ENCODE measurements around the gene ITSN1.
"Not testable (repeated sequence)": the region's sequence is repeated elsewhere in the genome, so short reads cannot be mapped to it uniquely, and the experiment has no call there.

The ITSN1 gene

DNA sequence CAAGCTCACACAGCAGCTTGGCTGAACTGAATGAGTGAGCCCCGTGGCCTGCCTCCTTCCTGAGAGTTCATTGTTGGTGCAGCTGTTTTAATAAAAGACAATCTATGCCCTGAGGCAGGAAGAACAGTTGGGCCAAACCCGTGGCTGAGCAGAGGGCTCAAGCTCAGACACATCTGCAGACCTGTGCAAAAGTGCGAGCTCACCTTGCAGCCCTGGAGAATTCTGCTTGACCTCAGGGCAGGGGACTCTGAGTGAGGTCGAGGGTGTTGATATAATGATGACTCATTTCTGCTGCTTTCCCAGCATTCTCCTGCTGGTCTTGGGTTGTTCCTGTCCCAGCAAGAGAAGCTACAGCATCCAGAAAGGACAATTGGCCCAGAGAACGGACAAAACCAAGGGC, 212.3 kb downstream of the ITSN1 start:
- Histone ChIP-seq H3K27ac (ENCODE audit: low read depth, low read length) (no peak overlapping the region), H3K27me3 (ENCODE audit: control insufficient read depth, insufficient read depth, low read length) (no peaks in the 10 kb centered on the region), H3K9ac (ENCODE audit: low read length) (no peak overlapping the region), H3K4me3 (ENCODE audit: low read depth, low read length) (no peak overlapping the region), H3K4me1 (ENCODE audit: control insufficient read depth, insufficient read depth, low read length) (peaks cover 23% of the 10 kb centered on the region), H3K9me3 (ENCODE audit: control insufficient read depth, insufficient read depth, low read depth, low read length) (no peaks in the 10 kb centered on the region), H3K36me3 (ENCODE audit: control insufficient read depth, insufficient read depth, low read length) (no peaks in the 10 kb centered on the region)

DNA sequence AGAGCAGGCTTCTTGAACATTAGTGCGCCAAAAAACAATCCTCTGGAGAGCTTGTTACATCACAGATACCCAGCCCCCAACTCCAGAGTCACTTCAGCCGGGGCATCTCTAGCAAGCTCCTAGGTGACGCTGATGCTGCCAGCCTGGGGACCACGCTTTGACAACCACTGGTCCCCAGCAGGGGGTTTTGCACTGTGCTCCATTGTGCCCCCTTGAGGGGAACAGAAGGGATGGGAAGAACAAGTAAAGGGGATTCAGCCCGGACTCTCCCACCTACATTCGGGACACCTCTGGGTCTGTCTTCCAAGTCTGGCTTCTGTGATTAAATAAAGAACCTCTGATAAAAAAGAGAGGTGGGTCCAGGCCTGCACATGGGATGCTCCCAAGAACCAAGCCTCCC, 212.9 kb downstream of the ITSN1 start:
- H3K27me3 ChIP-seq (ENCODE audit: control insufficient read depth, insufficient read depth, low read length) = no peaks in the 10 kb centered on the region
- no peak overlapping the region for H3K4me3 ChIP-seq (ENCODE audit: low read depth, low read length)
- peaks cover 25% of the 10 kb centered on the region for H3K4me1 ChIP-seq (ENCODE audit: control insufficient read depth, insufficient read depth, low read length)
- H3K27ac ChIP-seq (ENCODE audit: low read depth, low read length) = no peak overlapping the region
- H3K36me3 ChIP-seq (ENCODE audit: control insufficient read depth, insufficient read depth, low read length) = no peaks in the 10 kb centered on the region
- H3K9ac ChIP-seq (ENCODE audit: low read length) = no peak overlapping the region
- H3K9me3 ChIP-seq (ENCODE audit: control insufficient read depth, insufficient read depth, low read depth, low read length) = no peaks in the 10 kb centered on the region

DNA sequence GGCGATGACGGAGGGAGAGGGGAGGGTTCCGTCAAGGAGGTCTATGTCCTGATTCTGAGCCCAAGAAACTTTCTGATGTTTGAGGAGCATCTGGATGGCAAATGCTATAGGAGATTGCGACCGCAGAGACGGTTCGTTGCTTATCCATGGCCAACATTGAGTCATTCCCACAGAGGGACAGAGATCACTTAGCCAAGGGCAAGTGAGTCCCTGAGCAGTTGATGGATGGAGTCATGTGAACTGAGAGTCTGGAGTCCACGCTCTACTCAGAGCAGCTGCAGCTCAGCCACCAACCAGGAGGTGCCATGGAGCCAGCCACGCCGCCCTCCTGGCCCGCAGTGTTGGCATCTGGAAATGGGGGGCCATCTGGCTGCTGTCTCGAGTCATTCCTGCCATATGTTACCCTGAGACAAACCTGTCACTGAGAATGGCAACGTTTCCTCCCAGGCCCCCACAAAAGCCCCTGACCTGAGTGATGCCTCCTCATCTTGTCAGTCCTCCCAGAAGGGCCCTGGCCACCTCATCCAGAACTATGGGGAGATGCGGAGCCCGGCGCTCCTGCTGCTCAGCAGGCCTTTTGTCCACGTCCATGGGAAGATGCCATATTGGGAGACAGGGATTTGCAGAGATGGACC, 214.7 kb downstream of the ITSN1 start:
- H3K9ac ChIP-seq (ENCODE audit: low read length) = no peak overlapping the region
- H3K27me3 ChIP-seq (ENCODE audit: control insufficient read depth, insufficient read depth, low read length) = no peaks in the 10 kb centered on the region
- H3K4me1 ChIP-seq (ENCODE audit: control insufficient read depth, insufficient read depth, low read length) = peaks cover 25% of the 10 kb centered on the region
- no peaks in the 10 kb centered on the region for H3K36me3 ChIP-seq (ENCODE audit: control insufficient read depth, insufficient read depth, low read length)
- H3K9me3 ChIP-seq (ENCODE audit: control insufficient read depth, insufficient read depth, low read depth, low read length) = no peaks in the 10 kb centered on the region
- no peak overlapping the region for H3K4me3 ChIP-seq (ENCODE audit: low read depth, low read length)
- H3K27ac ChIP-seq (ENCODE audit: low read depth, low read length) = no peak overlapping the region

DNA sequence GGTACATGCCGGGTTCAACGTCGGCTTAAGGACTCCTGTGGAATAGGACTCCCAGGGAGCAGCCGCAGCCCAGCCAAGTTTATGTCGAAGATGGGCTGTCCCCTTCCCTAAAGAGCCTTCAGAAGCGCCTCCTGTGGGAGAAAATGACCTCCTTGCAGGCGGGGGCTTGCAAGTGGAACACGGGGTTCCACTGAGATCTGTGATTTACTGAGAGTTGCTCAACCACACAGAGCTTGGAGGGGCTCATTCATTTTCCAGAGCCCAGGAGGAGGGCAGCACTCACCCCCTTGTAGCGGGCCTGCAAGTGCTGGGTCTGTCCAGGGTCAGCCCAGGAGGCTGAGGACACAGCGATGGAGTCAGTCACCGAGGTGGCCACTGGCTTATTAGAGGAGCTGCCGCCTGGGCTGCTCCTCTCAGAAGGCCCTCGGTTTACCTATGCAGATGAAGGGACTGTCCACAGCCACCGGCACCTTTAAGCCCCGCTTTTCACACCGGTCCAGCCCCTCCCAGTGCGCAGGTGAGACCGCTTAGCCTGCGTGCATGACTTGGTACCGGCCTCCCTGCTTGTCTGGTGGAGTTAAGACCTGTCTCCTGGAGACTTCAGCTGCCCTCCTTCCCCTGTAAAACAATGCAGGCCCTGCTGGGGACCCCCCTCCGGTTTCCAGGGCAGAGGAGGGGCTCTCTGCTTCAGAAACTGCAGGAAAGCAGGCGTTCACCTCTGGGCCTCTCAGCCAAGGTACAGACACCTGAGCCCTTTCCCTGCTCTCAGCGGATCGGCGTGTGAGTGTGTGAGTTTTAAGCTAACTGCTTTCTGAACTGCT, 215.8 kb downstream of the ITSN1 start:
- Histone ChIP-seq H3K4me1 (ENCODE audit: control insufficient read depth, insufficient read depth, low read length) (peaks cover 25% of the 10 kb centered on the region), H3K27me3 (ENCODE audit: control insufficient read depth, insufficient read depth, low read length) (no peaks in the 10 kb centered on the region), H3K27ac (ENCODE audit: low read depth, low read length) (no peak overlapping the region), H3K9ac (ENCODE audit: low read length) (no peak overlapping the region), H3K9me3 (ENCODE audit: control insufficient read depth, insufficient read depth, low read depth, low read length) (no peaks in the 10 kb centered on the region), H3K36me3 (ENCODE audit: control insufficient read depth, insufficient read depth, low read length) (no peaks in the 10 kb centered on the region), H3K4me3 (ENCODE audit: low read depth, low read length) (no peak overlapping the region)

DNA sequence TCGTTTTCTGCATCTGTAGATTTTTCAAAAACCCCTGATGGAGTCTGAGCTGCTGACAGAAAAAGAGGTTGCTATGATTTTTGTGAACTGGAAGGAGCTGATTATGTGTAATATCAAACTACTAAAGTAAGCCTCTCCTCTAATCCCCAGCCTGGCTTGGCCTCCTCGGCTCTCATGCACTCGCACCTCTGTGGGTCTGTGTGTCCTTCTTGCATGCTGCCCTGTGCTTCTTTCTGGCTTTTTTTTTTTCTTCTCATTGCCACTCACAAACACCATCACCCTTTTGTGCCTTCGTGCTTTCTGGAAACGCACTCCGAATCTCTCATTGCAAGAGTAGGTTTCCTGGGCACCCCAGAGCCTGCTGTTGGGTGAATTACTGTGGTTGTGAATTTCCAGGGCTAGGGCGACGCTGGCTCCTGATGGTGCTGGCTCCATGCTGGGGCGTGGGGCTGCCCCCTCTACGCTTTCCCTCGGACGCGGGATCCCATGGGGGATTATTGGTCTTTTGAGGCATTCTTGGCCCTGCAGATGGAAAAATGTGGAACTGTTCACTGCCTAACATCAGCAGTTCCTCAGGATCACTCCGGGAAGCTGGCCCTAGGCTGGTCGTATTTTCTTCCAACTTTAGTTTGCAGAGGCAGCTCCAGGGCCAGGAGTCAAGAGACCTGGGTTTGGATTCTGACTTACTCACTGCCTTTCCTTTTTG, 216.5 kb downstream of the ITSN1 start:
- H3K4me1 ChIP-seq (ENCODE audit: control insufficient read depth, insufficient read depth, low read length) = peaks cover 25% of the 10 kb centered on the region
- H3K4me3 ChIP-seq (ENCODE audit: low read depth, low read length) = no peak overlapping the region
- H3K9ac ChIP-seq (ENCODE audit: low read length) = no peak overlapping the region
- no peaks in the 10 kb centered on the region for H3K27me3 ChIP-seq (ENCODE audit: control insufficient read depth, insufficient read depth, low read length)
- H3K9me3 ChIP-seq (ENCODE audit: control insufficient read depth, insufficient read depth, low read depth, low read length) = no peaks in the 10 kb centered on the region
- no peaks in the 10 kb centered on the region for H3K36me3 ChIP-seq (ENCODE audit: control insufficient read depth, insufficient read depth, low read length)
- H3K27ac ChIP-seq (ENCODE audit: low read depth, low read length) = no peak overlapping the region

DNA sequence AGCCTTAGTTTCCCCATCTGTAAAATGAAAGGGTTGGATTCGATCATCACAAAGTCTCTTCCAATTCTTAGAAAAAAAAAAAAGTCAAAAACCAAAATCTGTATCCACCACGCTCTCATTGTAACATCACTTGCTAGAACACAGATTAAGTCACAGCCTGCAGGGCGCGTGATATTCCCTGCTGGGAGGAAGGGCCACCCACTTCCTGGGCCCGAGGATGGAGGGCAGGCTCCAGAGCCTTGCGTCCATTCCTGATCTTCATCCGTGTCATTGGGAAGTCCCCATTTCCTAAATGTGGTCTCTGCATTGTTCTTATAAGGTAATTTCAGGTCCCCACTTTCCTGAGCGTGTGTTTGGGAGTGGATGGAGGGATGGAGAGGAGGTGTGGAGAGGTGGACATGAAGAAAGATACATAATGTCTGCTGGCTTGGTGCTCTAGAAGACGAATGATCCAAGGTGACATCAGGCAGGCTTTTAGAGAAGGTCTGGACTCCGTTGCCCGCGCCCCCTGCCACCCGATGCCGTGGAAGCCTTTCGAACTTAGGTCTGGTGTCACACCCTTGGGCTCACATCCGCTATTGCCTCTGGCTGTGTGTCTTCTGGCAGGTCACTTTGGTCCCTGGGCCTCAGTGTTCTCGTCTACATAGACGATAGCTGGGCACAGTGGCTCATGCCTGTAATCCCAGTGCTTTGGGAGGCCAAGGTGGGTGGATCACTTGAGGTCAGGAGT, 217.2 kb downstream of the ITSN1 start:
- H3K4me1 ChIP-seq (ENCODE audit: control insufficient read depth, insufficient read depth, low read length) = peaks cover 25% of the 10 kb centered on the region
- H3K4me3 ChIP-seq (ENCODE audit: low read depth, low read length) = no peak overlapping the region
- H3K9ac ChIP-seq (ENCODE audit: low read length) = no peak overlapping the region
- no peaks in the 10 kb centered on the region for H3K9me3 ChIP-seq (ENCODE audit: control insufficient read depth, insufficient read depth, low read depth, low read length)
- H3K36me3 ChIP-seq (ENCODE audit: control insufficient read depth, insufficient read depth, low read length) = no peaks in the 10 kb centered on the region
- H3K27ac ChIP-seq (ENCODE audit: low read depth, low read length) = no peak overlapping the region
- H3K27me3 ChIP-seq (ENCODE audit: control insufficient read depth, insufficient read depth, low read length) = no peaks in the 10 kb centered on the region

DNA sequence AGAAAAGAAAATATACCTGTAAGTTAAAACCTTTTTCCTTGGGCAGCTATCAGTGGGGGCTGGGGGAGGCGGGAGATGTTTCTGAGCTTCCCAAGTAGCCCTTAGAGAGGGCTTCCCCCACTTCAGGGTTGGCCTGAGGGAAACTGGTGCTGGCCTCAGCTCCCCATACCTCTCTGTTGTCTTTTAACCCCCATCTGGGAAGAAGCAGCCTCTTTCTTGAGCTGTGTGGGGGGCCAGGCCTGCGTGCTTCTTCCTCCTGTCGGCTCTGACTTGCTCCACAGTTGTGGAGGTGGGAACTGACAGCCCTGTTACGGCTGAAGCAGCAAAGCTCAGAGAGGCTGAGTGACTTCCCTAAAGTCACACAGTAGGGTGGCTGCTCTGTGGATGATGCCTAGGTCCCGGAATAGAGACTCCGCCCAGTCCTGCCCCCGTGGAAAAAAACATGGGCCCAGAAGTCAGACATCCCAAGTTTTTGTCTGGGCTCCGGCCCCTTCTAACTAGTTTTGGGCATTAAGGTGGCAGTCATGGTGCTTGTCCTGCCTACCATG, 218.1 kb downstream of the ITSN1 start:
- no peak overlapping the region for H3K4me3 ChIP-seq (ENCODE audit: low read depth, low read length)
- H3K27ac ChIP-seq (ENCODE audit: low read depth, low read length) = no peak overlapping the region
- H3K4me1 ChIP-seq (ENCODE audit: control insufficient read depth, insufficient read depth, low read length) = peaks cover 25% of the 10 kb centered on the region
- no peak overlapping the region for H3K9ac ChIP-seq (ENCODE audit: low read length)
- no peaks in the 10 kb centered on the region for H3K9me3 ChIP-seq (ENCODE audit: control insufficient read depth, insufficient read depth, low read depth, low read length)
- H3K36me3 ChIP-seq (ENCODE audit: control insufficient read depth, insufficient read depth, low read length) = no peaks in the 10 kb centered on the region
- H3K27me3 ChIP-seq (ENCODE audit: control insufficient read depth, insufficient read depth, low read length) = no peaks in the 10 kb centered on the region

DNA sequence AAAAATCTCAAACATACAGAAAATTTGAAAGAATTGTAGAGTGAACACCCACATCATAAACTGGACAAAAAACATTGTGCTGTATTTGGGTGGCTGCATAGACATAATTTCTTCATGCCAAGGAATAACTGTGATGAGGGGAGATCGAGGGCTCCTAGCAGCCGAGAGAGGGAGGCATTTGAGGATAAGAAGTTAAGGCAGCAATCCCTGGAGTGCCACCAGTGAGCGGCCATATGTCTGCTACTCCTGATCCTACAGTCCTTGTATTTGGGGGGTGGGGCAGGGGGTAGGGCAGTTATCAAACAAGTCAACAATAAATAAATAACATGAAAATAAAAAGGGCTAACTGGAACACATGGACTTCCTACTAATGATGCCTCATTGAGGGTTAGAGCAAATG, 218.8 kb downstream of the ITSN1 start:
- H3K4me3 ChIP-seq (ENCODE audit: low read depth, low read length) = no peak overlapping the region

DNA sequence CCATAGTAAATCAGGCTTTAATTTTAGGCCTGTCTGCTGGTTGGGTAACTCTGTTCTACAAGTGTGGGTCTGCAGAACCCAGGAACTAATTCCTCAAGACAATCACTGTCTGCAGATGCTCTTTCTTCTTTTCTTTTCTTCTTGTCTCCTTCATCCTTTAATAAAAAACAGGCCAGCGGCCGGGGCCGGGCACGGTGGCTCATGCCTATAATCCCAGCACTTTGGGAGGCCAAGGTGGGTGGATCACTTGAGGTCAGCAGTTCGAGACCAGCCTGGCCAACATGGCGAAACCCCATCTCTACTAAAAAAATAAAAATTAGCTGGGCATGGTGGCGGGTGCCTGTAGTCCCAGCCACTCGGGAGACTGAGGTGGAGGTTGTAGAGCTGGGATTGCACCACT, 220.9 kb downstream of the ITSN1 start:
- H3K4me1 ChIP-seq (ENCODE audit: control insufficient read depth, insufficient read depth, low read length) = peaks cover 17% of the 10 kb centered on the region
- H3K4me3 ChIP-seq (ENCODE audit: low read depth, low read length); H3K36me3 ChIP-seq (ENCODE audit: control insufficient read depth, insufficient read depth, low read length); H3K9ac ChIP-seq (ENCODE audit: low read length); H3K9me3 ChIP-seq (ENCODE audit: control insufficient read depth, insufficient read depth, low read depth, low read length); H3K27me3 ChIP-seq (ENCODE audit: control insufficient read depth, insufficient read depth, low read length); H3K27ac ChIP-seq (ENCODE audit: low read depth, low read length): not testable (repeated sequence)

More for the DNA sequence above, 218.8 kb downstream of the ITSN1 start:
- no peak overlapping the region for H3K9ac ChIP-seq (ENCODE audit: low read length)
- no peak overlapping the region for H3K27ac ChIP-seq (ENCODE audit: low read depth, low read length)
- peaks cover 25% of the 10 kb centered on the region for H3K4me1 ChIP-seq (ENCODE audit: control insufficient read depth, insufficient read depth, low read length)
- H3K9me3 ChIP-seq (ENCODE audit: control insufficient read depth, insufficient read depth, low read depth, low read length) = no peaks in the 10 kb centered on the region
- H3K27me3 ChIP-seq (ENCODE audit: control insufficient read depth, insufficient read depth, low read length) = no peaks in the 10 kb centered on the region
- no peaks in the 10 kb centered on the region for H3K36me3 ChIP-seq (ENCODE audit: control insufficient read depth, insufficient read depth, low read length)

DNA sequence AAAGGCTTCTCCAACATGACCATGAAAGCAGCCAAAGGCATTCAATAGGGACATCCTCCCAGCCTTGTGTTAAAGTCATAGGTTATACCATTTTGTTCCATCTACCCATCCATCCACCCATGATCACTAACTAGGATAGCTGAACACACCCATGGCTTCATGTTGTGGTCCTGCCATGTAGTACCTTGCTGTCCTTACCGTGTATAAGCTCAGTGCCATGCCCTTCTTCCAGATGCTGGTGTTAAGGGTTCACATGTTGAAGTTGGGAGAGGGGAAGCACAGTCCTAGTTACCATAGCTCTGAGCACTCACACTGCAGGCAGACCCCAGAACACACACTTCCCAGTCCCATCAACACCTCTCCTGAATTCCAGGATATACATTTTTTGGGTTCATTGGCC, 221.8 kb downstream of the ITSN1 start:
- Histone ChIP-seq H3K9ac (ENCODE audit: low read length) (no peak overlapping the region), H3K27me3 (ENCODE audit: control insufficient read depth, insufficient read depth, low read length) (no peaks in the 10 kb centered on the region), H3K36me3 (ENCODE audit: control insufficient read depth, insufficient read depth, low read length) (no peaks in the 10 kb centered on the region), H3K4me3 (ENCODE audit: low read depth, low read length) (no peak overlapping the region), H3K4me1 (ENCODE audit: control insufficient read depth, insufficient read depth, low read length) (peaks cover 7% of the 10 kb centered on the region; the same call in 1 of the 2 replicates), H3K9me3 (ENCODE audit: control insufficient read depth, insufficient read depth, low read depth, low read length) (no peaks in the 10 kb centered on the region), H3K27ac (ENCODE audit: low read depth, low read length) (no peak overlapping the region)

Data from HUES6 (cell line).